Measurements from ENCODE around the gene C12orf42. TPM values are rescaled to one million over a fixed set of nuclear protein-coding genes. Genes with fewer than 3 reads are reported as not detected.

The C12orf42 gene
- total RNA-seq, 3 donors from 2014 or later (not counting 1 experiment from before 2014, with no cell fraction given) = 1.3 to 1.7 (median 1.6) TPM

- Mint-ChIP-seq H3K4me3 (no peak overlapping the region), H3K27me3 (ENCODE audit: low read depth in 2 of 2) (no peaks in the 10 kb centered on the region), H3K36me3 (no peaks in the 10 kb centered on the region), H3K9me3 (no peaks in the 10 kb centered on the region), H3K27ac (no peak overlapping the region), H3K4me1 (no peaks in the 10 kb centered on the region)
- Histone ChIP-seq H3K36me3 (ENCODE audit: control insufficient read depth, insufficient read depth, low read length) (no peaks in the 10 kb centered on the region), H3K27ac (ENCODE audit: low read length) (no peak overlapping the region), H3K9me3 (ENCODE audit: control insufficient read depth, insufficient read depth, low read length) (no peaks in the 10 kb centered on the region), H3K4me3 (ENCODE audit: low read length) (no peak overlapping the region), H3K27me3 (ENCODE audit: control insufficient read depth, insufficient read depth, low read length) (no peaks in the 10 kb centered on the region), H3K4me1 (ENCODE audit: control insufficient read depth, insufficient read depth, low read length) (no peaks in the 10 kb centered on the region)
- no peak for TF ChIP-seq CTCF (IDR thresholded peaks at IDR 0.05)
- ATAC-seq = peak in 1 of 3 donors; percentile 44
- intact Hi-C loops (cut with micrococcal nuclease) = no loop called here
- whole genome bisulfite sequencing (ENCODE audit: insufficient coverage) = 64% methylated on average over 9 of the region's 9 CpGs
- DNase-seq = no peak
These were observed 9.8 kb upstream of the C12orf42 start for GRCh38 chr12:103505371-103506236.

GRCh38 chr12:103504606-103505005, 8.8 kb upstream of the C12orf42 start:
- no peak overlapping the region for H3K27ac Mint-ChIP-seq
- no peaks in the 10 kb centered on the region for H3K9me3 ChIP-seq (ENCODE audit: control insufficient read depth, insufficient read depth, low read length)
- intact Hi-C loops (cut with micrococcal nuclease) = no loop called here
- H3K36me3 Mint-ChIP-seq = no peaks in the 10 kb centered on the region
- H3K4me3 Mint-ChIP-seq = no peak overlapping the region
- H3K9me3 Mint-ChIP-seq = no peaks in the 10 kb centered on the region
- 98% methylated on average over 7 of the region's 7 CpGs for WGBS (ENCODE audit: insufficient coverage)
- no peak overlapping the region for H3K27ac ChIP-seq (ENCODE audit: low read length)
- no peak for TF ChIP-seq CTCF (IDR thresholded peaks at IDR 0.05)
- no peaks in the 10 kb centered on the region for H3K27me3 Mint-ChIP-seq (ENCODE audit: low read depth in 2 of 2)
- no peaks in the 10 kb centered on the region for H3K36me3 ChIP-seq (ENCODE audit: control insufficient read depth, insufficient read depth, low read length)
- no peaks in the 10 kb centered on the region for H3K4me1 Mint-ChIP-seq
- H3K4me3 ChIP-seq (ENCODE audit: low read length) = no peak overlapping the region
- ATAC-seq (no peak), DNase-seq (no peak)
- no peaks in the 10 kb centered on the region for H3K4me1 ChIP-seq (ENCODE audit: control insufficient read depth, insufficient read depth, low read length)
- no peaks in the 10 kb centered on the region for H3K27me3 ChIP-seq (ENCODE audit: control insufficient read depth, insufficient read depth, low read length)

DNA sequence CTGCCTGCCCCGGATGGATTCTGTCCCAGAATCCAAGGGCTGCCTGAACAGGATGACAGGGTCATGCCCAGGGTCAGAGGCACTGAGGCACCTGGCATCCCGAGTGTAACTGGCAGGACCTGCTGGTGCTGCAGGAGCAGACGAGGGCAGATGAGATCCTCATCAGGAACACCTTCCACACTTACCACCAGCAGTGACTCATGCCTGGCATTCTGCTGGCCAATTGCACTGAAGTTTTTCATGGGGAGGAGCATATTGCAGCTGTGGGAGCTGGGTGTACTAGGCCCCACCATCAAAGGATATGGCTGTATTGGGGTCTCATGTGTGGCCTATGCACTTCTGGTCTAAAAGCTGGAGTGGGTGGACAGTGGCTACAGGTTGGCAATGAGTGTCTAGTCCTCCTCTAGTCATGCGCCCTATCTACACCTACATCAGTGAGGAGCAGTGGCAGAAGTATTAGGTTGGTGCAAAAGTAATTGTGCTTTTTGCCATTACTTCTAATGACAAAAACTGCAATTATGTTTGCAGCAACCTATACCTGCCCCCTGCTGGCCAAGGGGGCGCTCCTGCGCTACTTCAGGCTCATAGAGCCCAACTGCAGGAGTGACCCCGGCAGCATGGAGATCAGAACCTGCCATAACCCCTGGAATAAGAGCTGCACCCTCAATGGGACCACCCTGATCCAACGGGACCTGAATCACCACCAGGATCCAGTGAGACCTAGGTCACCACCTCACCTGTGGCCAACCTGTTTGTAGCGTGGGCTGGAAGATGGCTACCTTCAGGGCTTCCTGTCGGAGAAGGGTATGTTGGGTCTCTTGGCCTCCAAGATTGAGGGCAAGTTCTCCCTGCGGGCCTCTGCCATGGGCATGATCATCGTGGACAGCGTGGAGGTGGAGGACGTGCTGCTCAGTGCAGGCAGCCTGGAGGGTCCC, 8.0 kb upstream of the C12orf42 start:
- Histone ChIP-seq H3K27me3 (ENCODE audit: control insufficient read depth, insufficient read depth, low read length) (no peaks in the 10 kb centered on the region), H3K4me3 (ENCODE audit: low read length) (no peak overlapping the region), H3K36me3 (ENCODE audit: control insufficient read depth, insufficient read depth, low read length) (no peaks in the 10 kb centered on the region), H3K9me3 (ENCODE audit: control insufficient read depth, insufficient read depth, low read length) (no peaks in the 10 kb centered on the region), H3K4me1 (ENCODE audit: control insufficient read depth, insufficient read depth, low read length) (no peaks in the 10 kb centered on the region), H3K27ac (ENCODE audit: low read length) (no peak overlapping the region)
- intact Hi-C loops (cut with micrococcal nuclease) = no loop called here
- TF ChIP-seq CTCF (IDR thresholded peaks at IDR 0.05) = no peak
- Mint-ChIP-seq H3K4me3 (no peak overlapping the region), H3K4me1 (no peaks in the 10 kb centered on the region), H3K9me3 (no peaks in the 10 kb centered on the region), H3K27me3 (ENCODE audit: low read depth in 2 of 2) (peaks cover 0 to 2% of the 10 kb centered on the region in 2 donors), H3K36me3 (no peaks in the 10 kb centered on the region), H3K27ac (no peak overlapping the region)
- WGBS (ENCODE audit: insufficient coverage) = 90% methylated on average over 13 of the region's 14 CpGs
- DNase-seq = peak; percentile 26 to 81
- peak in 2 of 3 donors; percentile 38 to 46 for ATAC-seq
